HepG2 (cell line): ENCODE results near the gene ADCY1. TPM values are rescaled to one million over a fixed set of nuclear protein-coding genes. Genes with fewer than 3 reads are reported as not detected.

Source experiments
- ATAC-seq: fragments of 200-7000 bp; cut with Tn5 transposase; 3 replicates; pipeline ENCODE4 v1.9.1; 2020; ENCODE audit warnings: mild to moderate bottlenecking, moderate library complexity
- BruUV-seq: library from RNA; stranded (reverse); fragments of 400-500 nt; replicated peaks from 2 replicates; lab custom pipeline; 2021; lab: Mats Ljungman, UMichigan
- CTCF ChIA-PET: fragments of 300-600 bp; formaldehyde crosslinking; extraction: SDS; loops from one replicate; lab custom pipeline; 2021; ENCODE audit warnings: low total read pairs, inconsistent platforms, low intra/inter-chr PET ratio; lab: Yijun Ruan, JAX
- POLR2A ChIA-PET: fragments of 350-600 bp; sonication (Branson Sonifier 250); formaldehyde crosslinking; loops from one replicate; lab custom pipeline; 2020; ENCODE audit warnings: antibody characterized with exemption, inconsistent platforms; lab: Yijun Ruan, JAX
- DNase-seq: peaks from one replicate; pipeline ENCODE4 v3.0.0-alpha.2; 2015; ENCODE audit warnings: low spot score
- FAIRE-seq: peaks from 3 replicates; lab custom pipeline; 2011; peaks lifted over from hg19 to GRCh38; lab: Jason Lieb, UNC
- H2AFZ ChIP-seq: one replicate; pipeline ENCODE4 v1.6.1; 2011; ENCODE audit warnings: low read length, inconsistent platforms
- H3K27ac ChIP-seq: fragments of 300-600 bp; 3 replicates; pipeline ENCODE4 v1.8.0; 2011; ENCODE audit warnings: mixed run types, mild to moderate bottlenecking, mixed read lengths, low read length, inconsistent platforms; ENCODE audit not compliant: insufficient read depth; ENCODE audit errors: extremely low read length
- H3K27me3 ChIP-seq, 2 experiments: fragments of 200-600 bp in 1 of 2; 2 replicates in 1 of 2; 3 replicates in 1 of 2; pipeline versions ENCODE4 v1.6.0 to v1.8.0; 2011; ENCODE audit warnings: low read length in 2 of 2, mild to moderate bottlenecking in 2 of 2, moderate library complexity in 2 of 2, inconsistent platforms in 1 of 2; ENCODE audit not compliant: insufficient read depth in 2 of 2, control insufficient read depth in 1 of 2
- H3K36me3 ChIP-seq, 2 experiments: fragments of 200-600 bp in 1 of 2; replicated peaks in 1 of 2; 2 replicates in 1 of 2; 3 replicates in 1 of 2; pipeline versions ENCODE4 v1.5.1 to v1.8.0; 2011; ENCODE audit warnings: low read length in 2 of 2, inconsistent platforms in 1 of 2; ENCODE audit not compliant: insufficient read depth in 2 of 2, control insufficient read depth in 1 of 2
- H3K4me1 ChIP-seq: 2 replicates; pipeline ENCODE4 v1.5.1; 2012; ENCODE audit warnings: low read length, inconsistent platforms; ENCODE audit not compliant: insufficient read depth
- H3K4me2 ChIP-seq: 2 replicates; pipeline ENCODE4 v1.6.0; 2011; ENCODE audit warnings: low read depth, low read length, inconsistent platforms
- H3K4me3 ChIP-seq, 3 experiments: fragments of 200-600 bp in 1 of 3; sonication (generic), shearing (Covaris generic) in 1 of 3; replicated peaks in 1 of 3; 2 replicates each; pipeline ENCODE4 v1.5.1; 2011 to 2016; ENCODE audit warnings: low read length in 3 of 3, inconsistent platforms in 2 of 3, low read depth in 2 of 3, mild to moderate bottlenecking in 2 of 3, control low read depth in 1 of 3, mixed read lengths in 1 of 3; ENCODE audit not compliant: insufficient read depth in 1 of 3
- H3K79me2 ChIP-seq: one replicate; pipeline ENCODE4 v1.6.1; 2011; ENCODE audit warnings: low read length, inconsistent platforms; ENCODE audit not compliant: insufficient read depth
- H3K9ac ChIP-seq: 2 replicates; pipeline ENCODE4 v1.6.0; 2011; ENCODE audit warnings: mild to moderate bottlenecking, low read depth, low read length, inconsistent platforms; ENCODE audit not compliant: insufficient read depth
- H3K9me3 ChIP-seq: 2 replicates; pipeline ENCODE4 v1.5.1; 2012; ENCODE audit warnings: mild to moderate bottlenecking, low read length
- H4K20me1 ChIP-seq: 2 replicates; pipeline ENCODE4 v1.6.0; 2011; ENCODE audit warnings: inconsistent platforms, mild to moderate bottlenecking, low read length, moderate library complexity; ENCODE audit not compliant: insufficient read depth
- GPN1 ChIP-seq: sonication (generic); formaldehyde crosslinking; IDR thresholded peaks from 2 replicates; pipeline ENCODE4 v1.5.1; 2020; ENCODE audit warnings: missing genetic modification reagents, borderline replicate concordance
- HDAC2 ChIP-seq: sonication (generic); formaldehyde crosslinking; IDR thresholded peaks from 2 replicates; pipeline ENCODE4 v1.4.0; 2020; ENCODE audit warnings: missing genetic modification reagents
- HOXD1 ChIP-seq: sonication (generic); formaldehyde crosslinking; IDR thresholded peaks from 2 replicates; pipeline ENCODE4 v1.5.0; 2020; ENCODE audit warnings: missing genetic modification reagents
- ISL2 ChIP-seq: sonication (generic); formaldehyde crosslinking; IDR thresholded peaks from 2 replicates; pipeline ENCODE4 v1.5.0; 2020; ENCODE audit warnings: missing genetic modification reagents
- SPEN ChIP-seq: sonication (generic); formaldehyde crosslinking; IDR thresholded peaks from 2 replicates; pipeline ENCODE4 v1.5.1; 2020; ENCODE audit warnings: low read depth, mild to moderate bottlenecking, missing genetic modification reagents
- TRIM24 ChIP-seq: sonication (generic); formaldehyde crosslinking; IDR thresholded peaks from 2 replicates; pipeline ENCODE4 v1.8.0; 2022; ENCODE audit warnings: mild to moderate bottlenecking, missing genetic modification reagents
- ZBTB20 ChIP-seq: sonication (generic); formaldehyde crosslinking; IDR thresholded peaks from 2 replicates; pipeline ENCODE4 v1.8.1; 2023; ENCODE audit warnings: missing genetic modification reagents, low read depth, mild to moderate bottlenecking, borderline replicate concordance
- ZFP1 ChIP-seq: IDR thresholded peaks from 2 replicates; pipeline ENCODE4 v1.6.1; 2016
- ZNF10 ChIP-seq: sonication (generic); formaldehyde crosslinking; IDR thresholded peaks from 2 replicates; pipeline ENCODE4 v1.4.0; 2020; ENCODE audit warnings: mild to moderate bottlenecking, low read depth, missing genetic modification reagents, borderline replicate concordance
- ZNF30 ChIP-seq: sonication (generic); formaldehyde crosslinking; IDR thresholded peaks from 2 replicates; pipeline ENCODE4 v1.5.0; 2020; ENCODE audit warnings: mild to moderate bottlenecking, missing genetic modification reagents
- ZNF557 ChIP-seq: sonication (generic); formaldehyde crosslinking; IDR thresholded peaks from 2 replicates; pipeline ENCODE4 v1.4.0; 2020; ENCODE audit warnings: missing genetic modification reagents
- ZNF563 ChIP-seq: sonication (generic); formaldehyde crosslinking; IDR thresholded peaks from 2 replicates; pipeline ENCODE4 v1.8.0; 2022; ENCODE audit warnings: mild to moderate bottlenecking, moderate library complexity, missing genetic modification reagents
- ZNF672 ChIP-seq: sonication (generic); formaldehyde crosslinking; IDR thresholded peaks from 2 replicates; pipeline ENCODE4 v1.8.1; 2022; ENCODE audit warnings: missing genetic modification reagents
- ZNF703 ChIP-seq: sonication (generic); formaldehyde crosslinking; IDR thresholded peaks from 2 replicates; pipeline ENCODE4 v1.5.1; 2020; ENCODE audit warnings: missing genetic modification reagents, mild to moderate bottlenecking, moderate library complexity, borderline replicate concordance
- WGBS: methylation state at CpG from one replicate; pipeline ENCODE4 v1.1.6; 2017; ENCODE audit warnings: low lambda C conversion rate; 5-methylcytosine and 5-hydroxymethylcytosine counted together
- in situ Hi-C: cut with HindIII; loops from 2 replicates; pipeline ENCODE4 v1.10.0; 2017; ENCODE audit warnings: low pct_unique_long_range_greater_than_20kb; ENCODE audit not compliant: extremely low pct_ligation_motif_present
- intact Hi-C: fragments of 100-400 bp; cut with micrococcal nuclease; formaldehyde crosslinking; loops from one replicate; pipeline ENCODE4 v1.10.0; 2022; ENCODE audit not compliant: unreplicated experiment
- polyA plus RNA-seq, 8 experiments: library from polyadenylated mRNA; depleted of rRNA in 3 of 8; stranded (reverse) in 7 of 8; unstranded in 1 of 8; fragments of >200 nt; fragmentation: Illumina TruSeq in 4 of 8; extraction: Trizol in 4 of 8; gene quantifications; 2 replicates each; pipeline versions ENCODE4 v1.2.1 to v1.2.3, GENCODE V29; 2011 to 2016; ENCODE audit warnings: low read depth in 4 of 8, missing spikeins in 1 of 8, mixed read lengths in 1 of 8; ENCODE audit not compliant: insufficient read depth in 1 of 8
- total RNA-seq, 5 experiments: library from RNA; depleted of rRNA; stranded (reverse); fragments of >200 nt; fragmentation: Illumina TruSeq; extraction: Trizol; gene quantifications; 2 replicates each; pipeline ENCODE4 v1.2.3, GENCODE V29; 2016; ENCODE audit warnings: low read depth in 1 of 5
- TF ChIP-seq, protein P1 (sequence below): sonication (generic); formaldehyde crosslinking; IDR thresholded peaks from 2 replicates; pipeline ENCODE4 v1.8.0; 2022; ENCODE audit warnings: missing genetic modification reagents, mild to moderate bottlenecking, borderline replicate concordance

ADCY1 gene
- total and polyA plus RNA-seq, 2 of the 13 experiments (the other 11 are each of a cell fraction or from before 2014, with no cell fraction given) = 0.80 to 1.2 TPM

DNA sequence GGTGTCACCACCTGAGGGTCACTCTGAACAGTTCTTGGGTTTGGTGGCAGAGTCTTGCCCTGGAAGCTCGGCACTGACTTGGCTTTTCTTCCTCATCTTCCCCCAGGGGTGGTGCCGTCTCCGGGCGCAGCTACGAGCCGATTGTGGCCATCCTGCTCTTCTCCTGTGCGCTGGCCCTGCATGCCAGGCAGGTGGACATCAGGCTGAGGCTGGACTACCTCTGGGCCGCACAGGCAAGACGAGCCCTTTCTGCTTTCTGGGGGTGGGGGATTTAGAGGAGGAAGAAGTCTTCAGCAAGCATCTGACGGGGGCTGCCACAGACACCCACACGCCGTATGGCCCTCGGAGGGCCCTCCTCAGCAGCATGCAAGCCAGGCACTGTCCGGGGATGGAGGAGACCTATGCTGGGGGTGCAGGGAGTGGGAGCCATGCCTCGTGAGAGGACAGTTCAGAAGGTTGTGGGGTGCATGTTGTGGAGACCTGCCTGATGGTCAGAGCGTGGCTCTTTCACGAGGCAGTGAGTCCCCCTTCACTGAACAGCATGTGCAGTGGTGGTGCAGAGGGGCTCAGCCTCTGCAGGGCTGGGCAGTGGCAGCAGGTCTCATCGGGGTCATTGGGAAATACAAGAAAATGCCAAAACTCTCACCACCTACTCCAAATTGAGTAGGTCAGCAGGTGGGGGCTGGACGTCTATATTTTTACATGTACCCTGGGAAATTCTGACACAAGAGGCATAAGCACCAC, 112.4 kb downstream of the ADCY1 start:
- Histone ChIP-seq H3K27me3 (peaks cover 0 to 2% of the 10 kb centered on the region in 2 experiments; a peak in 1 of 5 replicates), H2AFZ (no peak overlapping the region), H3K36me3 (no peaks in the 10 kb centered on the region), H3K4me1 (peaks cover 32% of the 10 kb centered on the region), H3K9ac (no peak overlapping the region), H4K20me1 (no peaks in the 10 kb centered on the region), H3K9me3 (no peaks in the 10 kb centered on the region), H3K4me2 (no peak overlapping the region), H3K27ac (no peak overlapping the region), H3K4me3 (no peak overlapping the region), H3K79me2 (no peaks in the 10 kb centered on the region)
- DNase-seq (no peak), FAIRE-seq (no peak), ATAC-seq (no peak)
- WGBS = 92% methylated on average over 16 of the region's 19 CpGs
- ChIA-PET POLR2A (no interaction called here), CTCF (no interaction called here)
- BruUV-seq = no TSS peak
- in situ Hi-C loops = no loop called here
- intact Hi-C loops = no loop called here
- no peak for TF ChIP-seq ZNF563 (CRISPR knock-in tag)
- TF ChIP-seq ZNF672 (CRISPR knock-in tag) = no peak
- no peak for TF ChIP-seq ZNF557 (CRISPR knock-in tag)
- TF ChIP-seq, protein P1, sequence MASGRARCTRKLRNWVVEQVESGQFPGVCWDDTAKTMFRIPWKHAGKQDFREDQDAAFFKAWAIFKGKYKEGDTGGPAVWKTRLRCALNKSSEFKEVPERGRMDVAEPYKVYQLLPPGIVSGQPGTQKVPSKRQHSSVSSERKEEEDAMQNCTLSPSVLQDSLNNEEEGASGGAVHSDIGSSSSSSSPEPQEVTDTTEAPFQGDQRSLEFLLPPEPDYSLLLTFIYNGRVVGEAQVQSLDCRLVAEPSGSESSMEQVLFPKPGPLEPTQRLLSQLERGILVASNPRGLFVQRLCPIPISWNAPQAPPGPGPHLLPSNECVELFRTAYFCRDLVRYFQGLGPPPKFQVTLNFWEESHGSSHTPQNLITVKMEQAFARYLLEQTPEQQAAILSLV = no peak
- TF ChIP-seq ZNF703 (CRISPR knock-in tag) = no peak
- TF ChIP-seq ZFP1 = no peak
- no peak for TF ChIP-seq HDAC2
- TF ChIP-seq ISL2 (CRISPR knock-in tag) = no peak
- TF ChIP-seq SPEN (CRISPR knock-in tag) = no peak
- TF ChIP-seq HOXD1 (CRISPR knock-in tag) = no peak
- TF ChIP-seq ZBTB20 = no peak
- no peak for TF ChIP-seq ZNF30 (CRISPR knock-in tag)
- TF ChIP-seq GPN1 (CRISPR knock-in tag) = no peak
- TF ChIP-seq ZNF10 = no peak
- TF ChIP-seq TRIM24 (CRISPR knock-in tag) = no peak
